Transverse colon (tissue), 4 donors: ENCODE measurements around the gene SYMPK. TPM values are rescaled to one million over a fixed set of nuclear protein-coding genes. Genes with fewer than 3 reads are reported as not detected.

Experiments used
- DNase-seq: peaks from one replicate; pipeline ENCODE4 v3.0.0-alpha.2; 2019
- H3K27ac ChIP-seq, 4 donors: fragments of 200-600 bp; sonication (generic); 2 replicates each; pipeline ENCODE4 v1.5.1; 2016 to 2018; ENCODE audit warnings: inconsistent platforms in 4 of 4
- H3K27me3 ChIP-seq: fragments of 200-600 bp; sonication (generic); 2 replicates; pipeline ENCODE4 v1.5.1; 2017; ENCODE audit warnings: inconsistent platforms
- H3K36me3 ChIP-seq, 4 donors: fragments of 200-600 bp; sonication (generic); 2 replicates each; pipeline ENCODE4 v1.5.1; 2017 to 2019; ENCODE audit warnings: inconsistent platforms in 4 of 4
- H3K4me1 ChIP-seq, 4 donors: fragments of 200-600 bp; sonication (generic); 2 replicates each; pipeline ENCODE4 v1.5.1; 2017 to 2020; ENCODE audit warnings: inconsistent platforms in 4 of 4
- H3K4me3 ChIP-seq, 4 donors: fragments of 200-600 bp; sonication (generic); 1 replicate in 1 of 4; 2 replicates in 3 of 4; pipeline versions ENCODE4 v1.5.1 to v1.6.1; 2017 to 2019; ENCODE audit warnings: inconsistent platforms in 4 of 4
- H3K9me3 ChIP-seq, 2 donors: fragments of 200-600 bp; sonication (generic); 2 replicates each; pipeline ENCODE4 v1.5.1; 2017 to 2019; ENCODE audit warnings: inconsistent platforms in 2 of 2
- CTCF ChIP-seq, 5 experiments: fragments of 200-600 bp in 3 of 5; fragments of 450-650 bp in 2 of 5; sonication (generic) in 3 of 5; IDR thresholded peaks; 1 replicate in 2 of 5; 2 replicates in 3 of 5; pipeline ENCODE4 v1.5.1; 2016 to 2017; ENCODE audit warnings: antibody characterized with exemption in 5 of 5, inconsistent platforms in 3 of 5, mild to moderate bottlenecking in 2 of 5, moderate library complexity in 1 of 5
- EP300 ChIP-seq: sonication (generic); formaldehyde crosslinking; IDR thresholded peaks from one replicate; pipeline ENCODE4 v1.6.1; 2017; ENCODE audit warnings: antibody characterized with exemption, low read depth
- POLR2A ChIP-seq: fragments of 450-650 bp; IDR thresholded peaks from one replicate; pipeline ENCODE4 v1.6.1; 2016; ENCODE audit warnings: antibody characterized with exemption, mild to moderate bottlenecking, moderate library complexity
- POLR2AphosphoS5 ChIP-seq, 3 donors: sonication (generic); formaldehyde crosslinking; IDR thresholded peaks; one replicate each; pipeline ENCODE4 v1.6.1; 2016; ENCODE audit warnings: antibody characterized with exemption in 3 of 3
- WGBS, 2 donors: methylation state at CpG; one replicate each; pipeline ENCODE4 v1.1.5; 2018; ENCODE audit warnings: low coverage in 1 of 2; 5-methylcytosine and 5-hydroxymethylcytosine counted together
- in situ Hi-C, 4 donors: fragments of 200-750 bp; cut with MboI; loops; one replicate each; pipeline versions ENCODE4 v1.15.0 to v1.15.1; 2017; ENCODE audit warnings: low sequenced_read_pairs in 3 of 4, low pct_ligation_motif_present in 1 of 4, low pct_unique_long_range_greater_than_20kb in 1 of 4
- intact Hi-C: fragments of 100-400 bp; cut with DNase I; formaldehyde crosslinking; loops from one replicate; pipeline ENCODE4 v1.15.1; 2023; ENCODE audit warnings: low total_unique reads
- total RNA-seq, 4 donors: library from RNA; depleted of rRNA; stranded (reverse); fragments of >200 nt; gene quantifications; one replicate each; pipeline ENCODE4 v1.1.0, GENCODE V29; 2016

Gene SYMPK
- total RNA-seq, 4 donors from 2014 or later, result 35.2 to 189 (median 81.9) TPM

GRCh38 chr19:45766296-45766868 is 96.6 kb downstream of the SYMPK start:
- Histone ChIP-seq H3K36me3 (no peaks in the 10 kb centered on the region), H3K9me3 (no peaks in the 10 kb centered on the region), H3K27me3 (no peaks in the 10 kb centered on the region), H3K4me3 (peak overlapping the region; percentile 64 to 86 (median 80)), H3K4me1 (peaks cover 19 to 50% (median 37%) of the 10 kb centered on the region in 4 donors), H3K27ac (peak overlapping the region; percentile 86 to 98 (median 94))
- in situ Hi-C loops (no loop called here), intact Hi-C loops (loop anchor here (10.0 kb wide), 1 partner anchor 52 kb away; no protein-coding TSS in a partner anchor)
- TF ChIP-seq POLR2AphosphoS5 (IDR thresholded peaks at IDR 0.05), result no peak
- no peak for TF ChIP-seq CTCF (IDR thresholded peaks at IDR 0.05)
- no peak for TF ChIP-seq EP300
- TF ChIP-seq POLR2A, result no peak
- no peak for DNase-seq
- WGBS, 2 donors, result 66% methylated on average over 6 of the region's 17 CpGs; no CpG with 5 or more reads in 1 of the 2 donors

GRCh38 chr19:45765702-45766295 is 97.1 kb downstream of the SYMPK start:
- TF ChIP-seq CTCF (IDR thresholded peaks at IDR 0.05) (no peak), POLR2AphosphoS5 (IDR thresholded peaks at IDR 0.05) (no peak), POLR2A (no peak), EP300 (no peak)
- H3K27me3 ChIP-seq, result no peaks in the 10 kb centered on the region
- in situ Hi-C loops (no loop called here), intact Hi-C loops (loop anchor here (10.0 kb wide), 1 partner anchor 51 kb away; no protein-coding TSS in a partner anchor)
- no peak for DNase-seq
- no peaks in the 10 kb centered on the region for H3K36me3 ChIP-seq
- no peak overlapping the region for H3K4me3 ChIP-seq
- WGBS, 2 donors, result 77 to 93% methylated on average over 3 to 22 of the region's 23 CpGs
- no peaks in the 10 kb centered on the region for H3K9me3 ChIP-seq
- H3K27ac ChIP-seq, result peak overlapping the region; percentile 86 to 98 (median 94)
- peaks cover 19 to 44% (median 31%) of the 10 kb centered on the region in 4 donors for H3K4me1 ChIP-seq

Other genes with a start within 250 kb of the SYMPK start
- 10 to 100 TPM; 40.8 to 64.3 (median 60.0) TPM for gene EML2, start 223.8 kb downstream of the SYMPK start, total RNA-seq
- gene GIPR, start 194.9 kb downstream of the SYMPK start, total RNA-seq, result 10 to 100 TPM; 10.1 to 40.4 (median 14.1) TPM
- 100 to 1,000 TPM in 2 of 4 donors, 10 to 100 TPM in 2; 39.3 to 407 (median 93.4) TPM for gene SNRPD2, start 171.2 kb downstream of the SYMPK start, total RNA-seq
- 10 to 100 TPM in 1 of 4 donors, 1 to 10 TPM in 2, under 1 TPM in 1; 0.75 to 17.3 (median 7.2) TPM for gene QPCTL, start 170.5 kb downstream of the SYMPK start, total RNA-seq
- gene FBXO46, start 132.3 kb downstream of the SYMPK start, total RNA-seq, result 10 to 100 TPM; 14.1 to 40.8 (median 19.6) TPM
- not detected for gene MEIOSIN, start 129.7 kb downstream of the SYMPK start, total RNA-seq
- gene SIX5, start 93.9 kb downstream of the SYMPK start, total RNA-seq, result 10 to 100 TPM in 2 of 4 donors, 1 to 10 TPM in 2; 6.7 to 40.4 (median 9.7) TPM
- 100 to 1,000 TPM in 2 of 4 donors, 10 to 100 TPM in 2; 19.1 to 237 (median 69.2) TPM for gene DMPK, start 80.7 kb downstream of the SYMPK start, total RNA-seq
- 10 to 100 TPM; 26.8 to 72.9 (median 54.8) TPM for gene DMWD, start 70.3 kb downstream of the SYMPK start, total RNA-seq
- 1 to 10 TPM in 1 of 4 donors, not detected in 3; 1.1 TPM for gene RSPH6A, start 47.8 kb downstream of the SYMPK start, total RNA-seq
- 10 to 100 TPM in 2 of 4 donors, 1 to 10 TPM in 2; 1.9 to 24.4 (median 9.2) TPM for gene FOXA3, start 1.2 kb upstream of the SYMPK start, total RNA-seq
- gene IRF2BP1, start 23.0 kb upstream of the SYMPK start, total RNA-seq, result 10 to 100 TPM; 24.9 to 34.1 (median 29.5) TPM
- gene MYPOP, start 39.5 kb upstream of the SYMPK start, total RNA-seq, result 10 to 100 TPM in 2 of 4 donors, 1 to 10 TPM in 2; 5.5 to 26.9 (median 8.9) TPM
- not detected for gene NANOS2, start 51.6 kb upstream of the SYMPK start, total RNA-seq
- gene NOVA2, start 110.7 kb upstream of the SYMPK start, total RNA-seq, result 1 to 10 TPM in 1 of 4 donors, under 1 TPM in 2, not detected in 1; 0.41 to 2.2 (median 1.00) TPM
- gene CCDC61, start 132.3 kb upstream of the SYMPK start, total RNA-seq, result 10 to 100 TPM in 2 of 4 donors, 1 to 10 TPM in 2; 7.8 to 18.7 (median 10.6) TPM
- not detected for gene PGLYRP1, start 159.9 kb upstream of the SYMPK start, total RNA-seq
- not detected for gene IGFL4, start 177.9 kb upstream of the SYMPK start, total RNA-seq